ENCODE measurements around the gene DCC. TPM values are rescaled to one million over a fixed set of nuclear protein-coding genes. Genes with fewer than 3 reads are reported as not detected.

Gene DCC
- polyA plus RNA-seq, 1 donor (not counting 4 experiments of a cell fraction or from before 2014, with no cell fraction given), result not detected

DNA sequence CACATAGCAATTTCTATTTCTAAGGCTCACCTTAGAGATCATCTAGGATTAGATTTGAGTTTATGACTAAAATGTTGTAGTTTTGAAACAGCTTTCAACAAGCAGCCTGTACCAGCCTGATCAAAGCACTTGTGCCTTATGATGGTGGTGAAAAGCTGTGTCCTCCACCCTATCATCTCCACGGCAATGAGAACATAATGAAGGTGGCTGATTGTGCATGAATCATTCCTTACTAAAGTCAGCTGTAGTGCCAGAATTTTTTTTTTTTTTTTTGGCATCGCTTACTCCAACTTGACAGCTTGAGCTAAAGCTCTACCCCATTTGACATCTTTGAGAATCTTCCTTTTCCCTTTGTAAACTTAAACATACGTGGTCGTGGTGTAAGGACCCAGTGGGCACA, 86.0 kb downstream of the DCC start:
- dilution Hi-C loops (cut with MboI; ENCODE audit: extremely low pct_ligation_motif_present, low sequenced_read_pairs), result no loop called here
- no peak for FAIRE-seq
- no peaks in the 10 kb centered on the region for H3K27me3 ChIP-seq (ENCODE audit: control insufficient read depth, extremely low read depth, insufficient read depth, low read length)

DNA sequence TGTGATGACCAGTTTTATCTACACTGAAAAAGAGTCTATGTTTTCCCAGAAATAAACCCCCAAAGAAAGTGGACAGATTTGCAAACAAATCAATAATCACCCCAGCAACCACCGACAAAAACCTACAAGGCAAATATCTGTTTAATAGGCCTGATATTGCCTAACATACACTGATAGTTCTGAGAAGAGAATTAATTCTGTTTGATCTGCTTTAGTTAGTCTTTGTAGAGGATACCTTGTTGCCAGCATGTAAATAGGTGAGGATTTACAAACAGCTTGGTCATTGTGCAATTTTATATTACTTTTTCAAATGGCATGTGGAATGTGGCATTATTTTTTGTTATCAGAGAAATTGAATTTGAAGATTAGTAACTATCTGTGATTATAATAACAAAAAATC, 86.5 kb downstream of the DCC start:
- Histone ChIP-seq H3K4me2 (ENCODE audit: control insufficient read depth, extremely low read depth, insufficient read depth, low read depth, low read length) (no peak overlapping the region), H3K4me1 (ENCODE audit: control insufficient read depth, extremely low read depth, insufficient read depth, low read length) (no peaks in the 10 kb centered on the region), H3K4me3 (ENCODE audit: control insufficient read depth in 2 of 3, extremely low read depth in 1 of 3, insufficient read depth in 2 of 3, low read depth in 1 of 3, low read length in 3 of 3) (no peak overlapping the region), H3K79me2 (ENCODE audit: control insufficient read depth, insufficient read depth, low read length) (no peaks in the 10 kb centered on the region), H3K27me3 (ENCODE audit: control insufficient read depth, extremely low read depth, insufficient read depth, low read length) (no peaks in the 10 kb centered on the region), H2AFZ (ENCODE audit: control insufficient read depth, low read length) (no peak overlapping the region), H3K9me3 (ENCODE audit: control insufficient read depth, low read depth, low read length) (no peaks in the 10 kb centered on the region), H4K20me1 (ENCODE audit: control insufficient read depth, extremely low read depth, insufficient read depth, low read length) (no peaks in the 10 kb centered on the region), H3K36me3 (ENCODE audit: control insufficient read depth in 2 of 2, extremely low read depth in 1 of 2, insufficient read depth in 2 of 2, low read length in 2 of 2) (no peaks in the 10 kb centered on the region), H3K27ac (ENCODE audit: control insufficient read depth, insufficient read depth, low read length) (no peak overlapping the region), H3K9ac (ENCODE audit: control insufficient read depth, extremely low read depth, insufficient read depth, low read length) (no peak overlapping the region), H3K9me1 (ENCODE audit: control insufficient read depth, extremely low read depth, insufficient read depth, low read length) (no peaks in the 10 kb centered on the region)
- no peak for TF ChIP-seq EZH2 (IDR thresholded peaks at IDR 0.05; ENCODE audit: low read length)
- TF ChIP-seq, protein P1, sequence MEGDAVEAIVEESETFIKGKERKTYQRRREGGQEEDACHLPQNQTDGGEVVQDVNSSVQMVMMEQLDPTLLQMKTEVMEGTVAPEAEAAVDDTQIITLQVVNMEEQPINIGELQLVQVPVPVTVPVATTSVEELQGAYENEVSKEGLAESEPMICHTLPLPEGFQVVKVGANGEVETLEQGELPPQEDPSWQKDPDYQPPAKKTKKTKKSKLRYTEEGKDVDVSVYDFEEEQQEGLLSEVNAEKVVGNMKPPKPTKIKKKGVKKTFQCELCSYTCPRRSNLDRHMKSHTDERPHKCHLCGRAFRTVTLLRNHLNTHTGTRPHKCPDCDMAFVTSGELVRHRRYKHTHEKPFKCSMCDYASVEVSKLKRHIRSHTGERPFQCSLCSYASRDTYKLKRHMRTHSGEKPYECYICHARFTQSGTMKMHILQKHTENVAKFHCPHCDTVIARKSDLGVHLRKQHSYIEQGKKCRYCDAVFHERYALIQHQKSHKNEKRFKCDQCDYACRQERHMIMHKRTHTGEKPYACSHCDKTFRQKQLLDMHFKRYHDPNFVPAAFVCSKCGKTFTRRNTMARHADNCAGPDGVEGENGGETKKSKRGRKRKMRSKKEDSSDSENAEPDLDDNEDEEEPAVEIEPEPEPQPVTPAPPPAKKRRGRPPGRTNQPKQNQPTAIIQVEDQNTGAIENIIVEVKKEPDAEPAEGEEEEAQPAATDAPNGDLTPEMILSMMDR (optimal IDR thresholded peaks at IDR 0.05 in 1 of 3, IDR thresholded peaks at IDR 0.05 in 1 of 3, conservative IDR thresholded peaks at IDR 0.05 in 1 of 3; ENCODE audit: extremely low read depth in 1 of 3, insufficient read depth in 2 of 3, low read length in 3 of 3), result no peak
- FAIRE-seq (no peak), DNase-seq (ENCODE audit: low read depth, low spot score) (no peak)
- dilution Hi-C loops (cut with MboI; ENCODE audit: extremely low pct_ligation_motif_present, low sequenced_read_pairs), result no loop called here

More for the DNA sequence above, 86.0 kb downstream of the DCC start:
- no peak overlapping the region for H3K4me3 ChIP-seq (ENCODE audit: control insufficient read depth in 2 of 3, extremely low read depth in 1 of 3, insufficient read depth in 2 of 3, low read depth in 1 of 3, low read length in 3 of 3)
- no peak overlapping the region for H3K9ac ChIP-seq (ENCODE audit: control insufficient read depth, extremely low read depth, insufficient read depth, low read length)
- no peak overlapping the region for H3K4me2 ChIP-seq (ENCODE audit: control insufficient read depth, extremely low read depth, insufficient read depth, low read depth, low read length)
- H3K9me1 ChIP-seq (ENCODE audit: control insufficient read depth, extremely low read depth, insufficient read depth, low read length), result no peaks in the 10 kb centered on the region
- H2AFZ ChIP-seq (ENCODE audit: control insufficient read depth, low read length), result no peak overlapping the region
- TF ChIP-seq EZH2 (IDR thresholded peaks at IDR 0.05; ENCODE audit: low read length), result no peak
- TF ChIP-seq, protein P1 (optimal IDR thresholded peaks at IDR 0.05 in 1 of 3, IDR thresholded peaks at IDR 0.05 in 1 of 3, conservative IDR thresholded peaks at IDR 0.05 in 1 of 3; ENCODE audit: extremely low read depth in 1 of 3, insufficient read depth in 2 of 3, low read length in 3 of 3), result no peak
- no peak for DNase-seq (ENCODE audit: low read depth, low spot score)
- H4K20me1 ChIP-seq (ENCODE audit: control insufficient read depth, extremely low read depth, insufficient read depth, low read length), result no peaks in the 10 kb centered on the region
- H3K36me3 ChIP-seq (ENCODE audit: control insufficient read depth in 2 of 2, extremely low read depth in 1 of 2, insufficient read depth in 2 of 2, low read length in 2 of 2), result no peaks in the 10 kb centered on the region
- no peaks in the 10 kb centered on the region for H3K79me2 ChIP-seq (ENCODE audit: control insufficient read depth, insufficient read depth, low read length)
- H3K4me1 ChIP-seq (ENCODE audit: control insufficient read depth, extremely low read depth, insufficient read depth, low read length), result no peaks in the 10 kb centered on the region
- H3K9me3 ChIP-seq (ENCODE audit: control insufficient read depth, low read depth, low read length), result no peaks in the 10 kb centered on the region
- no peak overlapping the region for H3K27ac ChIP-seq (ENCODE audit: control insufficient read depth, insufficient read depth, low read length)

Measured in keratinocyte (primary cell).